Measurements from ENCODE around the gene UBAP2L.

Gene UBAP2L

GRCh38 chr1:154316704-154317103 lies 95.9 kb downstream of the UBAP2L start:
- Histone ChIP-seq H3K36me3 (replicated peaks) (no peaks in the 10 kb centered on the region), H3K4me3 (ENCODE audit: low read depth, low read length) (no peak overlapping the region), H3K27ac (no peak overlapping the region), H3K27me3 (replicated peaks) (no peaks in the 10 kb centered on the region)
- in situ Hi-C loops (cut with HindIII; ENCODE audit: low pct_ligation_motif_present, low sequenced_read_pairs): no loop called here
- DNase-seq: no peak
- TF ChIP-seq CTCF (IDR thresholded peaks at IDR 0.05; ENCODE audit: low read depth, low read length, missing control alignments): no peak

- H3K4me3 ChIP-seq (ENCODE audit: low read depth, low read length): no peak overlapping the region
- no peaks in the 10 kb centered on the region for H3K36me3 ChIP-seq (replicated peaks)
- H3K27me3 ChIP-seq (replicated peaks): peaks cover 4% of the 10 kb centered on the region
- TF ChIP-seq CTCF (IDR thresholded peaks at IDR 0.05; ENCODE audit: low read depth, low read length, missing control alignments): no peak
- in situ Hi-C loops (cut with HindIII; ENCODE audit: low pct_ligation_motif_present, low sequenced_read_pairs): no loop called here
- no peak overlapping the region for H3K27ac ChIP-seq
- DNase-seq: no peak
Observed at GRCh38 chr1:154318386-154318785, 97.6 kb downstream of the UBAP2L start.
